Activated gamma-delta T cell treated with anti-CD3 and anti-CD28 coated beads, Interleukin-2, amount 50 U/mL, for 16 hours (primary cell): Measurements from ENCODE around the gene L3HYPDH.
"Not testable (repeated sequence)": the region's sequence is repeated elsewhere in the genome, so short reads cannot be mapped to it uniquely, and the experiment has no call there.

Experiments
- DNase-seq: peaks from one replicate; pipeline ENCODE4 v3.0.0-alpha.2; 2020; ENCODE audit warnings: low read depth

L3HYPDH gene

GRCh38 chr14:59478540-59478939, 5.7 kb downstream of the L3HYPDH start:
- no peak for DNase-seq

DNA sequence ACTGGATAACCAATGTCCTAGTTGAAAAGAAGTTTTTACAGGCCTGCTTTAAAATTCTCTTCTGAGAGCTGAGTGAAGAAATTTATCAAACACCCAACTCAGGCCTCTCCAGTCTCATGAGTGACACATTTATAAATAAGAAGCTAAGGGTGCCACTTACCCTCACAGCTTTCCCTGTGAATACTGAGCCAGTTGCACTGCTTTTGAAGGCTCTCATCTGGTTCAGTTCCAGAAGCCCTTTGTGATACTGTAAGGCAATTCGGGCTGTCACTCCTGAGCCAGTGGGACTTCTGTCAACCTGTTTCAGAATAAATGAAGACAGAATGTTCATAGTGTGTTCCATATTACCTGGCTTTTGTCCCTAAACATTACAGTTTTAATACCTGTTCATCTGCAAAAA, 8.5 kb downstream of the L3HYPDH start:
- no peak for DNase-seq

DNA sequence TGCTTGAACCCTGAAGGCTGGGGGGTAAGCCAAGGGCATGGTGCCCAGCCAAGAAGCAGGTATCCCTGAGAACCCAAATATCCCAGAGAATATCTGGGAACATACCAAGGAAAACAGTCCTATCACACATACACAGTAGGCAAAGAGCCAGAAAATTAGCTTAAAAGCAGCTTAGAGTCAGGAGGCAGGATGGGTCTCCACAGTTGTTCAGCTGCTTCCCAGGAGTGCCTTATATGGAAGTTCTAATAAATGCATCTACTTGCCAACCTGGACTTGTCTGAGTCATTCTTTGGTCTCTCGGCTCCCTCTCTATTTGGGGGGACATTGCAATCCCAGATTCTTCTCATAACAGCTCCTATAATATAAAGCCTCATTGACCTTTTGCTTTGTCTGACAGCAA, 10.0 kb downstream of the L3HYPDH start:
- no peak for DNase-seq

GRCh38 chr14:59465316-59466135, 18.7 kb downstream of the L3HYPDH start, which contains the start of gene GPR135:
TSS of gene GPR135 (minus strand) at chr14:59465380. CDS start at chr14:59465226, 154 bp downstream.
- DNase-seq = no peak

GRCh38 chr14:59464486-59465315, 19.5 kb downstream of the L3HYPDH start:
- peak; percentile 39 for DNase-seq

DNA sequence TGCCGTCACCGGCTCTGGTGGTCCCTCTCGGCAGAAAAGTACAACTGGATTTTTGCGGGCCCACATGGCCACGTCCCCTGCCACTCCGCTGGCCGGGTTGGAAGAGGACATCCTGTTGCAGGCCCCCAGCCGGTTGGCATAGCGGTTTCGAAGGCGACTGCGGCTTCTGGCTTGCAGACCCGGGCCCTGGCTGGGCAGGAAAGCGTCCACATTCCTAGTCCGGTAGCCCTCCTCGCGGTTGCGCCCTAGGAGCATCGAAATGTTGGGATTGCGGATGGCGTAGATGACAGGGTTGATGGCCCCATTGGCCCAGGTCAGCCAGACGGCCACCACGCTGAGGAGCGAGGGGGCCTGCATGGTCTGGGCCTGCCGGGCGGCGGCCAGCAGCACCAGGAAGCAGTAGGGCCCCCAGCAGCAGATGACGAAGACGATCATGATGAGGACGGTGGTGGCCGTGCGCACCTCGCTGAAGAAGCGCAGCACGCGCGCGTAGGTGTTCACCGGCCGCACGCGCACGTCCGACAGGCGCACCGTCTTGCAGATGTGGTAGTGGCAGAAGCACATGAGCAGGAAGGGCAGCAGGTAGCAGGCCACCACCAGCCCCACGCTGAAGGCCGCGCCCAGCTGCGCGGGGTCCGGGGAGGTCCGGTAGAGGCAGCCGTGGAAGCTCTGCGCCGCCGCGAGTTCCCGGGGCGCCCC, 20.3 kb downstream of the L3HYPDH start:
- DNase-seq = no peak

DNA sequence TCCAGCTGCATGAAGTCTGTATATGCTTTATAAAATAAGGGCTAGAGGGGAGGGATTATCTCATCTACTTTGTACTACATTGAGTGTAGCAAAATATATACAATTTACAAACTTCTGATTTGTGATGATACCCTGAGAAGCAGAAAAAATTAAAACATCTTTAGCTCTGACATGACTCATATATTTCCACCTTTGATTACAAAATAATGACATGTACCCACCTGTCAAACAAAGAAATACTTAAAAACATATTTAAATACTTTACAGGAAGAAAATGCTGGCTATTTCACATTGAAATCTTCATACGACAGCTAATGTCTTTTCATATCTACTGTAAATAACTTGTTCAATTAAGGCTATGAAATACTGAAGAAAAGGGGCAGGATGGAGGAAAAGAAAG, 22.3 kb downstream of the L3HYPDH start:
- no peak for DNase-seq

DNA sequence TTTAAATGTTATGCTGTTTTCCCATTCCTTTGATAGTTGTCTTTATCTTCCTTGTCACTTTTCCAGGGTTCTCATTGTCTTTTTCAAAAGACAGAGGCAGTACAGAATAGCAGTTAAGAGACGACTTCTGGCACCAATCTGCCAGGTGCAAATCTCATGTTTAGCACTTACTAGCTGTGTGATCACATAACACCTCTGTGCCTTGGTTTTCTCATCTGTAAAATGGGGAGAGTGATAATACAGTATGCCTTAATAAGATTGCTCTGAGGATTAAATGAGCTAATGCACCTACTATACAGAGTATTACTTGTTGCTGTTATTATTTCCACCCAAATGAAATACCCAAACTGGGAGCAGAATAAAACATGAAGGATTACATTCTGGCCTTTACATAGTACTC, 23.8 kb downstream of the L3HYPDH start:
- no peak for DNase-seq

- DNase-seq = no peak
These were observed 25.7 kb downstream of the L3HYPDH start for GRCh38 chr14:59458486-59458885.

DNA sequence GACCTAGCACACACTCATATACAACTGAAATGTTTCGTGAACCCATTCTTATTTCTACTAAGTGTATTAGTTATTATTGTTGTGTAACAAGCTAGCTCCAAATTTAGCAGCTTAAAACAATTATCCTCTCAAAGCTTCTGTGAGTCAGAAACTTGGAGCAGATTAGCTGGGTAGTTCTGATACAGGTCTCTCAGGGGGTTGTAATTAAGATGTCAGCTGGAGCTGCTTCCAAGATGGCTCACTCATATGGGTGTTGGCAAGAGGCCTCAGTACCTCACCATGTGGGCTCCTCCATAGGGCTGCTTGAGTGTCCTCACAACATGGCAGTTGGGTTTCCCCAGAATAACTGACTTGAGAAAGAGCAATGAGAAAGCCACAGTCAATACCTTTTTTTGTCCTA, 28.8 kb downstream of the L3HYPDH start:
- no peak for DNase-seq

DNA sequence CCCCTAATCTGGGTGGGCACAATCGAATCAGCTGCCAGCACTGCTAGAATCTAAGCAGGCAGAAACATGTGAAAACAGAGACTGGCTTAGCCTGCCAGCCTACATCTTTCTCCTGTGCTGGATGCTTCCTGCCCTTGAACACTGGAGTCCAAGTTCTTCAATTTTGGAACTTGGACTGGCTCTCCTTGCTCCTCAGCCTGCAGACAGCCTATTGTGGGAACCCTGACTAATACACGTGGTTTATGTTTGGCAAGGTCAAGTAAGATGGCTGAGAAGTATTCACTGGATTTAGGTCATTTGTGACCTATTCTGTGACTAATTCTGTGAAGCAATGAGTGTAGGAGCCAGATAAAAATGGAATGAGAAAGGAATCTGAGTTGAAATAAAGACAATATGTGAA, 30.1 kb downstream of the L3HYPDH start:
- DNase-seq = no peak

GRCh38 chr14:59451849-59452248, 32.4 kb downstream of the L3HYPDH start:
- no peak for DNase-seq

DNA sequence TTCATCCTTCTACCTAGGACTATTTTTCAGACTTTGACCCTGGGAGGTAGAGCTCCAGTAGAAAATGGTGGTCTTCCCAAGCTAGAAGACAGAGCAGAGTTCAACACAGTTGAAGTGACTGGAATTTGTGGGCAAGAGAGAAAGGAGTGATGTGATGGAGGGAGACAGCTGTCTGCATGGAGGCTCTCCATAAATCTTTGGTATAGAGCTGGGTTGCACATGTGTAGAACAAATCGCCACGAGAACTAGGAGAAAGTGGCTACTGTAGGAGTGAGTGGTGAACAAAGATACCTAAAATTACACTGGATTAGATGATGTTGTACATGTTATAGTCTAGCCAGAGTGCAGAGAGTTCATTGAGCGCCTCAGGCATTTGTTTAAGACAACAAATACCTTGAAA, 33.5 kb downstream of the L3HYPDH start:
- no peak for DNase-seq

GRCh38 chr14:59448673-59449072, 35.5 kb downstream of the L3HYPDH start:
- not testable (repeated sequence) for DNase-seq

GRCh38 chr14:59439256-59439965, 44.8 kb downstream of the L3HYPDH start:
- DNase-seq = no peak

GRCh38 chr14:59438195-59438647, 46.0 kb downstream of the L3HYPDH start:
- DNase-seq = no peak

DNA sequence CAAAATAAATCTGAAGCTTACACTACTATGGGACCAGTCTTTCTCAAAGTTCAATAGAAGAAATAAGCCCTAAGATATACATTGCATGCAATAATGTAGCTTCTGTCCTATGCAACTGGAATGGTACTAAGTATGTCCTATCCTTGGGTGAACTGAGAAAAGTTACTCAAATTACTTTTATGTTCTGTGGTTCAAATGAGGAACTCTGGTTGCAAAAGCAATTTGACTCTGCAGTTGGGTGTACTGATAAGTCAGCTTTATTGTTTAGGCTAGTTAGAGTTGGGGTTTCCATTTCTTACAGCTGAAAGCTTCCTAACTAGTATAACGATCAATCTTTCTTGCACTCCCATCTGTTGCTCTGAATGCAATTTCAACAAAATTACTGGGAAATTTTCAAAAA, 48.2 kb downstream of the L3HYPDH start:
- no peak for DNase-seq

DNA sequence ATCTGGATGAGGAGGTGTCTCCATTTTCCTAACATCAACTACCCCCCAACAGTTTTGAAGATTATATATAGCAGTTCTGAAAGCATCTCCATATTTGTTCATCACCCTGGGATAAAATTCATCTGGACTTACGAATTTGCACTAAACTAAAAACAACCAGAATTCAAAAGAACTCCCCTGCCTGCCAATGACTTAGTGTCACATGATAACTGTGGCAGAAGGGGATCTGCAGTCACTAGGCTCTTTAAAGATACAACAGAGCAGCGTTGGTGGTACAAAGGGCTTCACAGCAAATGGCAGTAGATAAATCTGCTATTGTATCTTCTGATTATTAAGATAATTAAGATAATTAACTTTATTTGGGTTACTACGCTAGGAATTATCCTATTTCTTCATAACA, 49.1 kb downstream of the L3HYPDH start:
- DNase-seq = no peak

GRCh38 chr14:59429790-59430189, 54.4 kb downstream of the L3HYPDH start:
- no peak for DNase-seq

DNA sequence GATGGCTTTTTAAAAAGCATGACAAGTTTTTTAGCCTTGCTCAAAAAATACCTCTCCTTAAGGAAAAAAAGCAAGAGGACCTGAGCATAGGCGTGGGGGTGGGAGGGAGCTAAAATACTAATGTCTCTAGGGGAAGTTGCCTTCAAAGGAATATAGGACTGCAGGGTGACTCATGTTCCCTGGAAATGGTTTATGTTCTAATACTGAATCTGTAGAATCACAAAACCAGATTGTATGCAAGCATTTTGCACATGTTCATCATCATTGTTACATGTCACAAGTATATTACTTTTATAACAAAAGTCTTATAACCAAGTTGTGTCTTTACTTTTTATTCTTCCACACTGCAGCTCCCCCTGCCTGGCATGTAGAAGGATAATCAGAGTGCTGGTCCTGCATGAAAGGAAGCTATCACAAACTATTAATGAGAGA, 55.6 kb downstream of the L3HYPDH start:
- no peak for DNase-seq

- DNase-seq = no peak
These were observed 56.3 kb downstream of the L3HYPDH start for GRCh38 chr14:59427653-59428580.
